WTC11 (cell line): ENCODE results near the gene IRF4. TPM values are rescaled to one million over a fixed set of nuclear protein-coding genes. Genes with fewer than 3 reads are reported as not detected.

Experiments used
- ATAC-seq: fragments of 200-7000 bp; cut with Tn5 transposase; 2 replicates; pipeline ENCODE4 v1.10.0; 2021; ENCODE audit warnings: mild to moderate bottlenecking, moderate library complexity
- CTCF ChIA-PET: fragments of 300-600 bp; sonication (Branson Sonifier 250); formaldehyde crosslinking; loops from one replicate; lab custom pipeline; 2021; ENCODE audit warnings: antibody characterized with exemption; lab: Charles Lee
- POLR2A ChIA-PET: fragments of 350-600 bp; sonication (Branson Sonifier 250); formaldehyde crosslinking; loops from one replicate; lab custom pipeline; 2021; ENCODE audit warnings: antibody characterized with exemption; lab: Charles Lee
- DNase-seq: peaks from one replicate; pipeline ENCODE4 v3.0.0; 2021; ENCODE audit warnings: low spot score
- H3K27ac Mint-ChIP-seq: 2 replicates; pipeline ENCODE4 v1.8.0; 2021; ENCODE audit warnings: mixed read lengths
- H3K27me3 Mint-ChIP-seq: 2 replicates; pipeline ENCODE4 v1.8.0; 2021; ENCODE audit warnings: low read depth, mild to moderate bottlenecking, moderate library complexity, mixed read lengths
- H3K36me3 Mint-ChIP-seq: 2 replicates; pipeline ENCODE4 v1.8.0; 2021; ENCODE audit warnings: mixed read lengths
- H3K4me1 Mint-ChIP-seq: 2 replicates; pipeline ENCODE4 v1.8.0; 2022; ENCODE audit warnings: mixed read lengths
- H3K4me3 Mint-ChIP-seq: 2 replicates; pipeline ENCODE4 v1.8.0; 2021; ENCODE audit warnings: mild to moderate bottlenecking, moderate library complexity, mixed read lengths
- H3K9me3 Mint-ChIP-seq: 2 replicates; pipeline ENCODE4 v1.8.0; 2021; ENCODE audit warnings: mixed read lengths
- ARID4B ChIP-seq: sonication (generic); formaldehyde crosslinking; IDR thresholded peaks from 2 replicates; pipeline ENCODE4 v1.8.0; 2023; ENCODE audit warnings: missing genetic modification reagents, mild to moderate bottlenecking, borderline replicate concordance
- ATF2 ChIP-seq: sonication (generic); formaldehyde crosslinking; IDR thresholded peaks from 2 replicates; pipeline ENCODE4 v1.8.1; 2022; ENCODE audit warnings: low read depth, missing genetic modification reagents, borderline replicate concordance
- CTCF ChIP-seq: fragments of 200-600 bp; IDR thresholded peaks from 2 replicates; pipeline ENCODE4 v1.8.0; 2022; ENCODE audit warnings: antibody characterized with exemption
- ELF4 ChIP-seq: sonication (generic); formaldehyde crosslinking; IDR thresholded peaks from 2 replicates; pipeline ENCODE4 v1.8.1; 2022; ENCODE audit warnings: low read depth, mild to moderate bottlenecking, moderate library complexity, missing genetic modification reagents
- ESRRA ChIP-seq: sonication (generic); formaldehyde crosslinking; IDR thresholded peaks from 2 replicates; pipeline ENCODE4 v1.8.1; 2022; ENCODE audit warnings: mild to moderate bottlenecking, missing genetic modification reagents, borderline replicate concordance
- MYBL2 ChIP-seq: sonication (generic); formaldehyde crosslinking; IDR thresholded peaks from 2 replicates; pipeline ENCODE4 v1.8.1; 2023; ENCODE audit warnings: mild to moderate bottlenecking, moderate library complexity, missing genetic modification reagents
- NFE2L1 ChIP-seq: sonication (generic); formaldehyde crosslinking; IDR thresholded peaks from 2 replicates; pipeline ENCODE4 v1.8.1; 2023; ENCODE audit warnings: missing genetic modification reagents
- NR3C1 ChIP-seq: sonication (generic); formaldehyde crosslinking; conservative IDR thresholded peaks from 2 replicates; pipeline ENCODE4 v1.8.1; 2023; ENCODE audit warnings: low read depth, mild to moderate bottlenecking, missing genetic modification reagents
- PRRX2 ChIP-seq: fragments of 250-450 bp; sonication (Bioruptor Pico); IDR thresholded peaks from 2 replicates; pipeline ENCODE4 v1.8.0; 2021; ENCODE audit warnings: mild to moderate bottlenecking
- RORB ChIP-seq: fragments of 250-450 bp; sonication (Bioruptor Pico); IDR thresholded peaks from 2 replicates; pipeline ENCODE4 v1.9.0; 2021; ENCODE audit warnings: mild to moderate bottlenecking
- SMAD3 ChIP-seq: sonication (generic); formaldehyde crosslinking; IDR thresholded peaks from 2 replicates; pipeline ENCODE4 v1.8.0; 2022; ENCODE audit warnings: missing genetic modification reagents, mild to moderate bottlenecking, borderline replicate concordance
- STAT6 ChIP-seq: sonication (generic); formaldehyde crosslinking; conservative IDR thresholded peaks from 2 replicates; pipeline ENCODE4 v1.8.1; 2023; ENCODE audit warnings: mild to moderate bottlenecking, low read depth, missing genetic modification reagents, moderate library complexity
- ZNF416 ChIP-seq: fragments of 250-450 bp; sonication (Bioruptor Pico); IDR thresholded peaks from 2 replicates; pipeline ENCODE4 v1.9.0; 2021; ENCODE audit warnings: mild to moderate bottlenecking, inconsistent platforms
- ZNF423 ChIP-seq: fragments of 250-450 bp; sonication (Bioruptor Pico); IDR thresholded peaks from 2 replicates; pipeline ENCODE4 v2.1.2; 2022; ENCODE audit warnings: mild to moderate bottlenecking, moderate library complexity
- ZNF425 ChIP-seq: fragments of 250-450 bp; sonication (Bioruptor Pico); conservative IDR thresholded peaks from 2 replicates; pipeline ENCODE4 v1.9.0; 2021; ENCODE audit warnings: mild to moderate bottlenecking
- ZSCAN18 ChIP-seq: fragments of 250-450 bp; sonication (Bioruptor Pico); IDR thresholded peaks from 2 replicates; pipeline ENCODE4 v2.1.2; 2022; ENCODE audit warnings: mild to moderate bottlenecking, moderate library complexity
- total RNA-seq: library from RNA; stranded (reverse); gene quantifications from 3 replicates; pipeline ENCODE4 v1.2.3, GENCODE V29; 2021

Gene IRF4
- total RNA-seq, 1 experiment from 2014 or later: 1.6 TPM

GRCh38 chr6:359261-360035 is 32.1 kb upstream of the IRF4 start (continued):
- no peak for TF ChIP-seq ARID4B (CRISPR knock-in tag)
- no peak for TF ChIP-seq STAT6 (CRISPR knock-in tag)
- TF ChIP-seq ZNF423 (CRISPR knock-in tag): no peak
- TF ChIP-seq ESRRA: no peak
- TF ChIP-seq MYBL2 (CRISPR knock-in tag): no peak

- POLR2A ChIA-PET: no interaction called here
- ATAC-seq: no peak
- CTCF ChIA-PET: interaction anchor here (1.4 to 1.6 kb wide), 3 partner anchors 9 to 143 kb away, joined by 4 to 8 read pairs (median 4); no protein-coding TSS in a partner anchor
- H3K4me3 Mint-ChIP-seq: no peak overlapping the region
- H3K4me1 Mint-ChIP-seq: no peaks in the 10 kb centered on the region
- DNase-seq: no peak
- H3K27ac Mint-ChIP-seq: no peak overlapping the region
- peaks cover 71% of the 10 kb centered on the region for H3K36me3 Mint-ChIP-seq
- peaks cover 17% of the 10 kb centered on the region for H3K27me3 Mint-ChIP-seq
- peaks cover 74% of the 10 kb centered on the region for H3K9me3 Mint-ChIP-seq
- TF ChIP-seq PRRX2 (CRISPR knock-in tag) (no peak), ZSCAN18 (CRISPR knock-in tag) (no peak), NFE2L1 (CRISPR knock-in tag) (no peak), ZNF416 (no peak), RORB (no peak), NR3C1 (CRISPR knock-in tag) (no peak), SMAD3 (CRISPR knock-in tag) (no peak), ZNF423 (CRISPR knock-in tag) (no peak), ZNF425 (no peak), ELF4 (CRISPR knock-in tag) (no peak), ARID4B (CRISPR knock-in tag) (no peak), ATF2 (CRISPR knock-in tag) (no peak), CTCF (no peak)
Measured at GRCh38 chr6:360349-360748, 31.2 kb upstream of the IRF4 start.
